Measurements from ENCODE around the gene PIP4K2A. TPM values are rescaled to one million over a fixed set of nuclear protein-coding genes. Genes with fewer than 3 reads are reported as not detected.
A peak's percentile ranks its signal among the peaks of the same experiment; 100 is the strongest.

The PIP4K2A gene
- total RNA-seq, 1 donor from 2014 or later: 110 TPM

DNA sequence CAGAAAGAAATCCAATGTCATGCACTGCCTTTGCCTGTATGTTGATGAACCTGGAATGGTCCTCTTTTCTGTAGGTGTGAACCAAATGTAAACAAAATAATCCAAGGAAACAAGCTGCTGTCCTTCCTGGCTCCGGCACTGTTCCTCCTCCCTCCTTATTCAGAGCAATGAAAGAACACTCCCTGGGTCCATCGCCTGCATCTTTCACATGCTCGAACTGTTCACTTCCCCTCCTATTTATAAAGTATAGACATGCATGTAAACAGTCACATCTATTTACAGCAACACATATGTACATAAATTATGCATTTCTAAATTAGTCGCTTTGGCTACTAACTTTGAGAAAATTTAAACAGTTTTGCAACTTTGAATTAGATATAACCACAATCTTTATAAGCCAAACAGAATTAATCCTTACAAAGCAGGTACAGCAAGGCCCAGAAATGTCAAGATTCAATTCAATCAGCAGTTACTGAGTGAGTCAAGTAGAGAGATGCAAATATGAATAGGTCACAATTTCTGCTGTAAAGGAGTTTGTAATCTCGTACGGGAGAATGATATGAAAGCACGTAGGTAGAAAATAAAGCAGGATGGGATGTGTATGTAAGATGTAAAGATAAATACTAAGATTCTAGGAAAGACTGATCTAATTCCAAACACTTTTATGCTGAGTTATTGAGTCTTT lies 162.6 kb downstream of the PIP4K2A start:
- no peak overlapping the region for H3K4me3 Mint-ChIP-seq (ENCODE audit: unreplicated experiment)
- TF ChIP-seq, protein P1, sequence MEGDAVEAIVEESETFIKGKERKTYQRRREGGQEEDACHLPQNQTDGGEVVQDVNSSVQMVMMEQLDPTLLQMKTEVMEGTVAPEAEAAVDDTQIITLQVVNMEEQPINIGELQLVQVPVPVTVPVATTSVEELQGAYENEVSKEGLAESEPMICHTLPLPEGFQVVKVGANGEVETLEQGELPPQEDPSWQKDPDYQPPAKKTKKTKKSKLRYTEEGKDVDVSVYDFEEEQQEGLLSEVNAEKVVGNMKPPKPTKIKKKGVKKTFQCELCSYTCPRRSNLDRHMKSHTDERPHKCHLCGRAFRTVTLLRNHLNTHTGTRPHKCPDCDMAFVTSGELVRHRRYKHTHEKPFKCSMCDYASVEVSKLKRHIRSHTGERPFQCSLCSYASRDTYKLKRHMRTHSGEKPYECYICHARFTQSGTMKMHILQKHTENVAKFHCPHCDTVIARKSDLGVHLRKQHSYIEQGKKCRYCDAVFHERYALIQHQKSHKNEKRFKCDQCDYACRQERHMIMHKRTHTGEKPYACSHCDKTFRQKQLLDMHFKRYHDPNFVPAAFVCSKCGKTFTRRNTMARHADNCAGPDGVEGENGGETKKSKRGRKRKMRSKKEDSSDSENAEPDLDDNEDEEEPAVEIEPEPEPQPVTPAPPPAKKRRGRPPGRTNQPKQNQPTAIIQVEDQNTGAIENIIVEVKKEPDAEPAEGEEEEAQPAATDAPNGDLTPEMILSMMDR (IDR thresholded peaks at IDR 0.05; ENCODE audit: unreplicated experiment): no peak
- no peak for DNase-seq (ENCODE audit: low spot score)
- H3K36me3 Mint-ChIP-seq (ENCODE audit: low read depth, unreplicated experiment): peaks cover 23% of the 10 kb centered on the region
- H3K27ac Mint-ChIP-seq (ENCODE audit: unreplicated experiment): no peak overlapping the region
- H3K4me1 Mint-ChIP-seq (ENCODE audit: unreplicated experiment): peaks cover 15% of the 10 kb centered on the region
- no peaks in the 10 kb centered on the region for H3K9me3 Mint-ChIP-seq (ENCODE audit: unreplicated experiment)
- peaks cover under 1% of the 10 kb centered on the region for H3K27me3 Mint-ChIP-seq (ENCODE audit: unreplicated experiment)

DNA sequence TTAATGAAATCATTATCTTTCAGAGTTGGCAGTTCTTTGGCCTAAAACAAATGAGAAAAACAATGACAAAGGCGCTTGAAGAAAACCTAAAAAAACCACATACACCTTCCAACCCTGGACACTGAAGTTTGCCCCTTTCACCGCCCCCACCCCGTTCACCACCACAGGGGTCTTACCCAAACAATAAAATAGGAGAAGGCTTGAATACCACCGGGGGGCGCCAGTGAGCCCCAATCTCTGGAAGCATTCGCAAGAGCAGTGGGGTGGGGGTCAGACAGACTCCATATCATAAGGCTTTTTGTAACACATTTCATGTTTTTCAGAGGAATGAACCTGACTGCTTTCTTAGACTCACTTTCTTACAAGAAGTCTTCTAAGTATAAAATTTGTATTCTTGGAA lies 163.6 kb downstream of the PIP4K2A start:
- DNase-seq (ENCODE audit: low spot score): peak; percentile 75
- TF ChIP-seq, protein P1 (IDR thresholded peaks at IDR 0.05; ENCODE audit: unreplicated experiment): peak; percentile 90
- H3K27me3 Mint-ChIP-seq (ENCODE audit: unreplicated experiment): peaks cover 1% of the 10 kb centered on the region
- H3K36me3 Mint-ChIP-seq (ENCODE audit: low read depth, unreplicated experiment): peaks cover 31% of the 10 kb centered on the region
- H3K4me3 Mint-ChIP-seq (ENCODE audit: unreplicated experiment): no peak overlapping the region
- no peaks in the 10 kb centered on the region for H3K9me3 Mint-ChIP-seq (ENCODE audit: unreplicated experiment)
- H3K27ac Mint-ChIP-seq (ENCODE audit: unreplicated experiment): no peak overlapping the region
- H3K4me1 Mint-ChIP-seq (ENCODE audit: unreplicated experiment): peaks cover 15% of the 10 kb centered on the region

DNA sequence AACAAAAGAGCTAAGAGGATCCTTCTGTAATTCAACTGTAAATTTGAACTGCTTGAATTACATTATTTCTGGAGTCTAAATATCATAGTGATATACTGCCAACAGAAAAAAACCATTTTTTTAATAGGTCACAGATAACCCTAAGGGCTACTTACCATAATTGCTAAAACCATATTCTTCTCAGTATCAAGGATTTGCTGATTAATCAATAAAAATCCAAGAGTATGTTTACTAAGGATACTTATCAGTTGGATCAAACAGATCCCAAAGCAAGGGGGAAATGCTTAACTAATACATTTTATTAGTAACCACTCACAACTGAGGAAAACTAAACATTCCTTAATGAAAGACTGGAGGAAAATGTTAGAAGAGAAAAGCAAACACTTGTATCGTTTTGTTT lies 166.0 kb downstream of the PIP4K2A start:
- Mint-ChIP-seq H3K27ac (ENCODE audit: unreplicated experiment) (no peak overlapping the region), H3K36me3 (ENCODE audit: low read depth, unreplicated experiment) (peaks cover 45% of the 10 kb centered on the region), H3K27me3 (ENCODE audit: unreplicated experiment) (peaks cover 1% of the 10 kb centered on the region), H3K4me1 (ENCODE audit: unreplicated experiment) (peaks cover 22% of the 10 kb centered on the region), H3K9me3 (ENCODE audit: unreplicated experiment) (no peaks in the 10 kb centered on the region), H3K4me3 (ENCODE audit: unreplicated experiment) (no peak overlapping the region)
- DNase-seq (ENCODE audit: low spot score): no peak
- TF ChIP-seq, protein P1 (IDR thresholded peaks at IDR 0.05; ENCODE audit: unreplicated experiment): no peak

DNA sequence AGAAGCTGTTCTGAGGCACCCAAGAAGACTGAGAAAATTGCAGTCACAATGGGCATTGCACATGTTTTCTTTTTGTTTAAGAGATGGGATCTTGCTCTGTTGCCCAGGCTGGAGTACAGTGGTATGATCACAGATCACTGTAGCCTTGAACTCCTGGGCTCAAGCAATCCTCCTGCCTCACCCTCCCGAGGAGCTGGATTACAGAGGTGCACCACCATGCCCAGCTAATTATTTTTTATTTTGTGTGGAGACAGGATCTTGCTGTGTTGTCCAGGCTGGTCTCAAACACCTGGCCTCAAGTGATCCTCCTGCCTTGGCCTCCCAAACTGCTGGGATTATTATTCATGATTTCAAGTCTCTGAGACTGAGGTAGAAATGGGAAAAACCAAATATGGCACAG lies 168.7 kb downstream of the PIP4K2A start:
- peaks cover 7% of the 10 kb centered on the region for H3K4me1 Mint-ChIP-seq (ENCODE audit: unreplicated experiment)
- H3K36me3 Mint-ChIP-seq (ENCODE audit: low read depth, unreplicated experiment): peaks cover 58% of the 10 kb centered on the region
- peak overlapping the region; percentile 67 for H3K4me3 Mint-ChIP-seq (ENCODE audit: unreplicated experiment)
- peaks cover 4% of the 10 kb centered on the region for H3K27me3 Mint-ChIP-seq (ENCODE audit: unreplicated experiment)
- no peaks in the 10 kb centered on the region for H3K9me3 Mint-ChIP-seq (ENCODE audit: unreplicated experiment)
- TF ChIP-seq, protein P1 (IDR thresholded peaks at IDR 0.05; ENCODE audit: unreplicated experiment): no peak
- no peak for DNase-seq (ENCODE audit: low spot score)
- no peak overlapping the region for H3K27ac Mint-ChIP-seq (ENCODE audit: unreplicated experiment)

DNA sequence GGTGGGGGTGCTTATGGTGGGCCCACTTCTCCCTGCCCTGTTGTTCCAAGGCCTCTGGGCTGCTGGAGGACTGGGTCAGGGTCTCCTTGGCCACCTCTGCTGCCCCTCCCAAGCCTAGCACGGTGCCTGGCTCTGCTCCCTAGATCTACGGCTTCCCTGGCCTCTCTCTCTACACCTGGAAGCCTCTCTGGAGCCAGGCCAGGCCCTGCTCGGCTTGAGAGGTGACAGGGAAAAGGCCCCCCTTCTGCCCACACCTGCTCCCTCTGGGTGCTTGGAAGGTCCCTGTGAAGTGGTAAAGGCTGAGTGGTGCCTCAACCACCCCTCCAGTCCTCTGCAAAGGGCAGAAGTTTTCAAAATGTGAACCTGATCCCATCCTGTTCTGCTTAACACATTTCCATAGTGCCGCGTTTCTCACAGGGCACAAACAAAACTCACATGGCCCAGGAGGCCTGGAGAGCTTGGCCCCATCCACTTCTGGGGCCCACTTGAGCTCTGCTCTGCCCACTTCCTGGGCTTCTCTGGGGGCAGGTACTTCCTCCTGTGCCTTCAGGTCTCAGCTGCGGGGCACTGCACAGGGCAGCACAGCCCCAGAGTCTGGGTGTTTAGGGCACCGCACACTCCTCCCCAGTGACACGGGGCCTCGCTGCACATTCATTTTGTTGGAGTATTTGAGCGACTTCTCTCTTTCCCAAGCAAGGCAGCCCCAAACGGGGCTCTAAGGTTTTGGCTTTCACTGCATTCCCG lies 169.9 kb downstream of the PIP4K2A start:
- H3K36me3 Mint-ChIP-seq (ENCODE audit: low read depth, unreplicated experiment): peaks cover 62% of the 10 kb centered on the region
- peaks cover 4% of the 10 kb centered on the region for H3K27me3 Mint-ChIP-seq (ENCODE audit: unreplicated experiment)
- no peak for DNase-seq (ENCODE audit: low spot score)
- TF ChIP-seq, protein P1 (IDR thresholded peaks at IDR 0.05; ENCODE audit: unreplicated experiment): no peak
- H3K4me3 Mint-ChIP-seq (ENCODE audit: unreplicated experiment): peak overlapping the region; percentile 60
- H3K27ac Mint-ChIP-seq (ENCODE audit: unreplicated experiment): peak overlapping the region; percentile 48
- H3K4me1 Mint-ChIP-seq (ENCODE audit: unreplicated experiment): peaks cover 7% of the 10 kb centered on the region
- no peaks in the 10 kb centered on the region for H3K9me3 Mint-ChIP-seq (ENCODE audit: unreplicated experiment)

Measured in endothelial cell (in vitro differentiated cells).